ENCODE data around the gene HGS. TPM values are rescaled to one million over a fixed set of nuclear protein-coding genes. Genes with fewer than 3 reads are reported as not detected.

The HGS gene
- 10 to 100 TPM; 38.6 to 74.5 (median 56.5) TPM for total RNA-seq
- 100 to 1,000 TPM in 2 of 3 donors, 10 to 100 TPM in 1; 62.3 to 158 (median 139) TPM for polyA plus RNA-seq
- long read RNA-seq, donor 1, transcript HGS-201 (22 exons, 2,970 nt) = major isoform, 39 of 56 reads
- long read RNA-seq, donor 1, partial matches to known transcripts = 6 of 56 reads
- long read RNA-seq, donor 1, other reads (novel, unspliced or antisense) = 11 of 56 reads
- long read RNA-seq, donor 2, transcript HGS-201 (22 exons, 2,970 nt) = major isoform, 114 of 206 reads
- long read RNA-seq, donor 2, partial matches to known transcripts = 54 of 206 reads
- long read RNA-seq, donor 2, other reads (novel, unspliced or antisense) = 35 of 206 reads

GRCh38 chr17:81683584-81684441 is at the start of gene HGS, which contains the start of gene ARL16:
Gene HGS (plus strand): TSS chr17:81684011. CDS start chr17:81684067, 56 bp downstream.
Gene ARL16 (minus strand): TSS chr17:81683797. CDS start chr17:81683753, 44 bp downstream.
- H3K4me1 ChIP-seq = peaks cover 15% of the 10 kb centered on the region
- no peaks in the 10 kb centered on the region for H3K27me3 ChIP-seq (ENCODE audit: insufficient read depth in 3 of 3, low read length in 2 of 3)
- ATAC-seq = peak; percentile 98 to 99 (median 98)
- peaks cover 8 to 41% of the 10 kb centered on the region in 2 donors for H3K36me3 ChIP-seq (ENCODE audit: insufficient read depth in 1 of 2, low read depth in 1 of 2)
- peak within 1 kb of the TSS; percentile 97 for H3K4me3 ChIP-seq
- H3K27ac ChIP-seq = peak within 1 kb of the TSS; percentile 84
- 0 to 1% (median 0%) methylated on average over 67 to 112 of the region's 112 CpGs for WGBS, 3 donors
- no peaks in the 10 kb centered on the region for H3K9me3 ChIP-seq
- intact Hi-C loops (cut with DNase I) = loop anchor here in 1 of 2 donors (5.0 kb wide), 1 partner anchor 47 kb away; the partner anchor contains the start of genes NPLOC4 and TSPAN10
- TF ChIP-seq CTCF (IDR thresholded peaks at IDR 0.05) = no peak
- peak; percentile 98 to 99 for DNase-seq

- DNase-seq (no peak), ATAC-seq (peak; percentile 12 to 29 (median 21))
- 75 to 82% (median 78%) methylated on average over 5 of the region's 5 CpGs for WGBS, 3 donors
- TF ChIP-seq CTCF (IDR thresholded peaks at IDR 0.05) = no peak
- Histone ChIP-seq H3K27me3 (ENCODE audit: insufficient read depth in 3 of 3, low read length in 2 of 3) (no peaks in the 10 kb centered on the region), H3K4me3 (peak overlapping the region; percentile 94), H3K27ac (peak overlapping the region; percentile 95), H3K9me3 (no peaks in the 10 kb centered on the region), H3K36me3 (ENCODE audit: insufficient read depth in 1 of 2, low read depth in 1 of 2) (peaks cover 0 to 31% of the 10 kb centered on the region in 2 donors), H3K4me1 (peaks cover 46% of the 10 kb centered on the region)
- intact Hi-C loops (cut with DNase I) = loop anchor here in 1 of 2 donors (5.0 kb wide), 1 partner anchor 47 kb away; the partner anchor contains the start of genes ARL16 and HGS
Observed at GRCh38 chr17:81635431-81635830, 48.4 kb upstream of the HGS start.

GRCh38 chr17:81635973-81636504 is 47.8 kb upstream of the HGS start:
- Histone ChIP-seq H3K4me3 (peak overlapping the region; percentile 94), H3K27ac (peak overlapping the region; percentile 95), H3K4me1 (peaks cover 42% of the 10 kb centered on the region), H3K36me3 (ENCODE audit: insufficient read depth in 1 of 2, low read depth in 1 of 2) (peaks cover 0 to 26% of the 10 kb centered on the region in 2 donors), H3K27me3 (ENCODE audit: insufficient read depth in 3 of 3, low read length in 2 of 3) (no peaks in the 10 kb centered on the region), H3K9me3 (no peaks in the 10 kb centered on the region)
- ATAC-seq (peak; percentile 66 to 76 (median 72)), DNase-seq (no peak)
- intact Hi-C loops (cut with DNase I) = loop anchor here (2.0 to 5.0 kb wide), 2 partner anchors 31 to 46 kb away; partner anchors contain the start of genes CCDC137 (in 2 of the 2), OXLD1 (in 2 of the 2), ARL16 (in 1 of the 2) and HGS (in 1 of the 2)
- TF ChIP-seq CTCF (IDR thresholded peaks at IDR 0.05) = no peak
- WGBS, 3 donors = 27 to 33% (median 29%) methylated on average over 18 of the region's 18 CpGs

GRCh38 chr17:81636505-81637288 is 47.1 kb upstream of the HGS start, which contains the start of the genes NPLOC4 and TSPAN10:
Gene NPLOC4 (minus strand): TSS chr17:81637112. CDS start chr17:81636930, 182 bp downstream.
Gene TSPAN10 (plus strand): TSS chr17:81637196. CDS start chr17:81642413, 5,217 bp downstream.
- H3K36me3 ChIP-seq (ENCODE audit: insufficient read depth in 1 of 2, low read depth in 1 of 2) = peaks cover 0 to 19% of the 10 kb centered on the region in 2 donors
- DNase-seq (peak; percentile 87 to 91), ATAC-seq (peak; percentile 73 to 80 (median 77))
- no peaks in the 10 kb centered on the region for H3K9me3 ChIP-seq
- peak within 1 kb of the TSS; percentile 95 for H3K27ac ChIP-seq
- WGBS, 3 donors = 0% methylated on average over 50 to 77 of the region's 77 CpGs
- intact Hi-C loops (cut with DNase I) = loop anchor here (2.0 to 5.0 kb wide), 2 partner anchors 30 to 46 kb away; partner anchors contain the start of genes CCDC137 (in 2 of the 2), OXLD1 (in 2 of the 2), ARL16 (in 1 of the 2) and HGS (in 1 of the 2)
- peaks cover 40% of the 10 kb centered on the region for H3K4me1 ChIP-seq
- H3K27me3 ChIP-seq (ENCODE audit: insufficient read depth in 3 of 3, low read length in 2 of 3) = no peaks in the 10 kb centered on the region
- TF ChIP-seq CTCF (IDR thresholded peaks at IDR 0.05) = no peak
- H3K4me3 ChIP-seq = peak within 1 kb of the TSS; percentile 94

All from psoas muscle (tissue), 8 donors.